Progenitor cell of endocrine pancreas (in vitro differentiated cells): ENCODE results near the gene CARD18. TPM values are rescaled to one million over a fixed set of nuclear protein-coding genes. Genes with fewer than 3 reads are reported as not detected.
"Not testable (repeated sequence)": the region's sequence is repeated elsewhere in the genome, so short reads cannot be mapped to it uniquely, and the experiment has no call there.

ENCODE experiments used
- DNase-seq: peaks from one replicate; pipeline ENCODE4 v3.0.0; 2021; ENCODE audit warnings: low spot score; ENCODE audit not compliant: unreplicated experiment
- H3K27ac Mint-ChIP-seq: 2 replicates; pipeline ENCODE4 v1.8.0; 2021; ENCODE audit warnings: mild to moderate bottlenecking, moderate library complexity, mixed read lengths
- H3K27me3 Mint-ChIP-seq: 2 replicates; pipeline ENCODE4 v1.8.0; 2021; ENCODE audit warnings: mixed read lengths
- H3K36me3 Mint-ChIP-seq: 2 replicates; pipeline ENCODE4 v1.8.0; 2022; ENCODE audit warnings: mixed read lengths; ENCODE audit not compliant: insufficient read depth
- H3K4me1 Mint-ChIP-seq: 2 replicates; pipeline ENCODE4 v1.8.0; 2021; ENCODE audit warnings: low read depth, mixed read lengths
- H3K4me3 Mint-ChIP-seq: 2 replicates; pipeline ENCODE4 v1.8.0; 2021; ENCODE audit warnings: low read depth, mild to moderate bottlenecking, moderate library complexity, mixed read lengths
- H3K9me3 Mint-ChIP-seq: 2 replicates; pipeline ENCODE4 v1.8.0; 2021; ENCODE audit warnings: low read depth, mixed read lengths
- CTCF ChIP-seq: fragments of 200-600 bp; sonication (generic); IDR thresholded peaks from one replicate; pipeline ENCODE4 v1.5.0; 2021; ENCODE audit warnings: antibody characterized with exemption, mild to moderate bottlenecking; ENCODE audit not compliant: unreplicated experiment
- total RNA-seq: library from RNA; stranded (reverse); gene quantifications from 2 replicates; pipeline ENCODE4 v1.2.1, GENCODE V29; 2021

Gene CARD18
- total RNA-seq, 1 donor from 2014 or later = not detected

GRCh38 chr11:105109321-105109720 is 30.2 kb downstream of the CARD18 start:
- Mint-ChIP-seq H3K4me3 (no peak overlapping the region), H3K27ac (no peak overlapping the region), H3K36me3 (no peaks in the 10 kb centered on the region), H3K27me3 (peaks cover 6% of the 10 kb centered on the region), H3K4me1 (peaks cover 2% of the 10 kb centered on the region), H3K9me3 (peaks cover 12% of the 10 kb centered on the region)
- no peak for TF ChIP-seq CTCF
- DNase-seq = no peak

GRCh38 chr11:105108247-105108646 is 31.3 kb downstream of the CARD18 start:
- Mint-ChIP-seq H3K4me3 (no peak overlapping the region), H3K4me1 (peaks cover 2% of the 10 kb centered on the region), H3K36me3 (no peaks in the 10 kb centered on the region), H3K27me3 (peaks cover 6% of the 10 kb centered on the region), H3K9me3 (peaks cover 12% of the 10 kb centered on the region), H3K27ac (no peak overlapping the region)
- DNase-seq = no peak
- no peak for TF ChIP-seq CTCF

- not testable (repeated sequence) for H3K27me3 Mint-ChIP-seq, H3K4me1 Mint-ChIP-seq, H3K27ac Mint-ChIP-seq, H3K4me3 Mint-ChIP-seq, DNase-seq, H3K36me3 Mint-ChIP-seq
- H3K9me3 Mint-ChIP-seq = peaks cover 12% of the 10 kb centered on the region
These were observed 32.2 kb downstream of the CARD18 start for GRCh38 chr11:105107226-105107825.

- H3K27me3 Mint-ChIP-seq = peaks cover 6% of the 10 kb centered on the region
- peaks cover 2% of the 10 kb centered on the region for H3K4me1 Mint-ChIP-seq
- peaks cover 12% of the 10 kb centered on the region for H3K9me3 Mint-ChIP-seq
- H3K4me3 Mint-ChIP-seq = no peak overlapping the region
- no peak overlapping the region for H3K27ac Mint-ChIP-seq
- no peaks in the 10 kb centered on the region for H3K36me3 Mint-ChIP-seq
- no peak for TF ChIP-seq CTCF
- no peak for DNase-seq
These were observed 33.4 kb downstream of the CARD18 start for GRCh38 chr11:105106140-105106539.

- Mint-ChIP-seq H3K27ac (no peak overlapping the region), H3K27me3 (no peaks in the 10 kb centered on the region)
- TF ChIP-seq CTCF = no peak
These were observed 35.3 kb downstream of the CARD18 start for GRCh38 chr11:105104292-105104691.

GRCh38 chr11:105103336-105103735 is 36.2 kb downstream of the CARD18 start:
- TF ChIP-seq CTCF = no peak
- no peak overlapping the region for H3K4me3 Mint-ChIP-seq
- H3K27ac Mint-ChIP-seq = no peak overlapping the region
- peaks cover 12% of the 10 kb centered on the region for H3K9me3 Mint-ChIP-seq
- no peak for DNase-seq
- H3K36me3 Mint-ChIP-seq = no peaks in the 10 kb centered on the region
- no peaks in the 10 kb centered on the region for H3K27me3 Mint-ChIP-seq
- H3K4me1 Mint-ChIP-seq = no peaks in the 10 kb centered on the region

More at GRCh38 chr11:105104292-105104691, 35.3 kb downstream of the CARD18 start:
- no peak for DNase-seq
- Mint-ChIP-seq H3K4me3 (no peak overlapping the region), H3K4me1 (no peaks in the 10 kb centered on the region), H3K36me3 (no peaks in the 10 kb centered on the region), H3K9me3 (peaks cover 12% of the 10 kb centered on the region)

GRCh38 chr11:105102079-105102581 is 37.4 kb downstream of the CARD18 start:
- not testable (repeated sequence) for H3K4me3 Mint-ChIP-seq, H3K9me3 Mint-ChIP-seq, H3K27ac Mint-ChIP-seq, DNase-seq, H3K4me1 Mint-ChIP-seq, H3K27me3 Mint-ChIP-seq, H3K36me3 Mint-ChIP-seq
